ENCODE measurements around the gene KDM6B. TPM values are rescaled to one million over a fixed set of nuclear protein-coding genes. Genes with fewer than 3 reads are reported as not detected.

The KDM6B gene
- total and polyA plus RNA-seq, 7 donors, result 2.8 to 26.0 (median 15.2) TPM

DNA sequence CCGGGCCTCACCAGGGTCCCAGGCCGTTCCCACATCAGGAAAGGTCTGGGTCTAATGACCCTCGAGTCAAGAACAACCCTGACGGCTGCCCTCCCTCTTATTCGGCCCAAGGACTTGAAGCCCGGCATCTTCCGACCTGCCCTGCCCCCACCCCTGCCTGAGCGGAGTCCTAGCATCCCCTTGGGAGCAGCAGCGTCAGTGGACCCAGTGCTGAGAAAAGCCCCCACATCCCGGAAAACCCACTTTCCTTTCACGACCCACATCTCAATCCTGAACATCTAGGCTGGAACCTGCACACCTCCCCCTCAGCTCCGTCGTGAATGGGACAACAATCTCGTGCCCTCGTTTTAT, 21.6 kb downstream of the KDM6B start:
- peak overlapping the region; percentile 93 for H3K27ac ChIP-seq
- H3K36me3 ChIP-seq (ENCODE audit: insufficient read depth in 1 of 2, low read depth in 1 of 2), result peaks cover 3 to 45% of the 10 kb centered on the region in 2 donors
- peaks cover 31% of the 10 kb centered on the region for H3K4me1 ChIP-seq
- H3K9me3 ChIP-seq, result no peaks in the 10 kb centered on the region
- intact Hi-C loops (cut with DNase I), result no loop called here
- DNase-seq (peak in 1 of 2 donors; percentile 68), ATAC-seq (no peak)
- WGBS, 3 donors, result 28 to 37% (median 31%) methylated on average over 15 of the region's 15 CpGs
- peak overlapping the region; percentile 86 for H3K4me3 ChIP-seq
- no peaks in the 10 kb centered on the region for H3K27me3 ChIP-seq (ENCODE audit: insufficient read depth in 3 of 3, low read length in 2 of 3)
- TF ChIP-seq CTCF (IDR thresholded peaks at IDR 0.05), result no peak

GRCh38 chr17:7856011-7856810, 22.2 kb downstream of the KDM6B start:
- WGBS, 3 donors, result 14 to 16% (median 14%) methylated on average over 28 to 29 of the region's 29 CpGs
- intact Hi-C loops (cut with DNase I), result no loop called here
- Histone ChIP-seq H3K9me3 (no peaks in the 10 kb centered on the region), H3K4me3 (peak overlapping the region; percentile 86), H3K4me1 (peaks cover 31% of the 10 kb centered on the region), H3K36me3 (ENCODE audit: insufficient read depth in 1 of 2, low read depth in 1 of 2) (peaks cover 3 to 45% of the 10 kb centered on the region in 2 donors), H3K27ac (peak overlapping the region; percentile 93), H3K27me3 (ENCODE audit: insufficient read depth in 3 of 3, low read length in 2 of 3) (no peaks in the 10 kb centered on the region)
- ATAC-seq (no peak), DNase-seq (peak; percentile 66 to 84)
- TF ChIP-seq CTCF (IDR thresholded peaks at IDR 0.05), result no peak

- intact Hi-C loops (cut with DNase I), result loop anchor here in 1 of 2 donors (1.0 kb wide), 1 partner anchor 14 kb away; no protein-coding TSS in a partner anchor
- WGBS, 3 donors, result 0 to 1% (median 0%) methylated on average over 62 to 64 of the region's 64 CpGs
- Histone ChIP-seq H3K36me3 (ENCODE audit: insufficient read depth in 1 of 2, low read depth in 1 of 2) (peaks cover 5 to 47% of the 10 kb centered on the region in 2 donors), H3K4me3 (peak within 1 kb of the TSS; percentile 86), H3K27ac (peak within 1 kb of the TSS; percentile 93), H3K4me1 (peaks cover 28% of the 10 kb centered on the region), H3K9me3 (no peaks in the 10 kb centered on the region), H3K27me3 (ENCODE audit: insufficient read depth in 3 of 3, low read length in 2 of 3) (no peaks in the 10 kb centered on the region)
- DNase-seq (peak; percentile 96 to 98), ATAC-seq (peak; percentile 88 to 92 (median 90))
- TF ChIP-seq CTCF (IDR thresholded peaks at IDR 0.05), result peak; percentile 43
Observed at GRCh38 chr17:7856811-7857712, 23.0 kb downstream of the KDM6B start, which contains the start of gene NAA38. TSS of gene NAA38 (minus strand) at chr17:7857559. CDS start at chr17:7857463, 96 bp downstream.

DNA sequence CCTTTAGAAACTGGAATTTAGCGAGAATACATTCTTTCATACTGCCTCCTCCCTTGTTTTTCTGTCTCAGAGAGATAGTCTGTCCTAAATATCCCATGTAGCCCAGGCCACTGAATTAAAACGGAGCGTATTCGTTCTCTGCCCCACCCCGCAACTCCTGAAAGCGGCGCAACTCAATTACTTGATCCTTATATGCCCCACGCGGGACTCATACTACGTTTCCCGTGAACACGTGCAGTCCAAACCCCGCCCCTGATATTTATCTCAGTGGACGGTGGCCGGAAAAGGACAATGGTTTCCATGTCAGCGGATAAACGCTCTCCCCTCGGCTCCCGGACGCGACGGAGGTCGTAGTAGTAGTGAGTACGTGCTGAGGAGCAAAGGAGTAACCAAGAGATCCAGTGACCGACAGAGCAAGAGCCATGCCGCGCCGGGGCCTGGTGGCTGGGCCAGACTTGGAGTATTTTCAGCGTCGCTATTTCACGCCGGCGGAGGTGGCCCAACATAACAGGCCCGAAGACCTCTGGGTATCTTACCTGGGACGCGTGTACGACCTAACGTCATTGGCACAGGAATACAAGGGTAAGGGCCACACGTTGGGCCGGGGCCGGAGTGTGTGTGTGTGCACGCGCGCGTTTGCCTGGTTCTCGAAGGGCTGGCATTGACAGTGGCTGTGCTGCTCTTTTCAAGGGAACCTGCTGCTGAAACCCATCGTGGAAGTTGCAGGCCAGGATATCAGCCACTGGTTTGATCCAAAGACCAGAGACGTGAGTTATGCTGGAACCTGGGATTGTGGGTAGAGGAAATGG, 23.9 kb downstream of the KDM6B start, which contains the start of gene CYB5D1:
CYB5D1 (plus strand) TSS at position 291 of the 809 bp plus-strand sequence; CDS start at position 423, 132 bp downstream.
- no peak for TF ChIP-seq CTCF (IDR thresholded peaks at IDR 0.05)
- intact Hi-C loops (cut with DNase I), result loop anchor here (1.0 to 2.0 kb wide), 2 partner anchors 15 to 131 kb away; no protein-coding TSS in a partner anchor
- 1 to 3% (median 1%) methylated on average over 48 of the region's 48 CpGs for WGBS, 3 donors
- Histone ChIP-seq H3K36me3 (ENCODE audit: insufficient read depth in 1 of 2, low read depth in 1 of 2) (peaks cover 6 to 39% of the 10 kb centered on the region in 2 donors), H3K27me3 (ENCODE audit: insufficient read depth in 3 of 3, low read length in 2 of 3) (no peaks in the 10 kb centered on the region), H3K4me3 (peak within 1 kb of the TSS; percentile 86), H3K9me3 (no peaks in the 10 kb centered on the region), H3K27ac (peak within 1 kb of the TSS; percentile 93), H3K4me1 (peaks cover 26% of the 10 kb centered on the region)
- ATAC-seq, result peak; percentile 70 to 82 (median 74)
- peak; percentile 90 to 93 for DNase-seq
